Left hindlimb (tissue), 1 donor: Measurements from ENCODE around the gene AMPD2.

Experiments used
- DNase-seq: peaks from one replicate; pipeline ENCODE4 v3.0.0-alpha.2; 2018

AMPD2 gene

GRCh38 chr1:109619576-109620400 is at the start of gene AMPD2, which contains the start of gene GNAT2:
Gene AMPD2 (plus strand): TSS chr1:109619837. CDS start chr1:109621176, 1,339 bp downstream.
Gene GNAT2 (minus strand): TSS chr1:109619616. CDS start chr1:109612870, 6,746 bp downstream.
- peak; percentile 87 for DNase-seq

- DNase-seq = no peak
Observed at GRCh38 chr1:109570414-109570813, 49.2 kb upstream of the AMPD2 start.

- no peak for DNase-seq
Observed at GRCh38 chr1:109573785-109574184, 45.9 kb upstream of the AMPD2 start.

GRCh38 chr1:109578947-109579443 is 40.6 kb upstream of the AMPD2 start:
- no peak for DNase-seq

- DNase-seq = no peak
Observed at GRCh38 chr1:109579491-109579890, 40.1 kb upstream of the AMPD2 start.

- no peak for DNase-seq
Observed at GRCh38 chr1:109582021-109582420, 37.6 kb upstream of the AMPD2 start.

- no peak for DNase-seq
Observed at GRCh38 chr1:109584766-109585165, 34.9 kb upstream of the AMPD2 start.

- no peak for DNase-seq
Observed at GRCh38 chr1:109586055-109586454, 33.6 kb upstream of the AMPD2 start.

GRCh38 chr1:109589177-109589576 is 30.5 kb upstream of the AMPD2 start:
- no peak for DNase-seq

GRCh38 chr1:109589679-109590078 is 30.0 kb upstream of the AMPD2 start:
- DNase-seq = no peak

GRCh38 chr1:109592916-109593315 is 26.7 kb upstream of the AMPD2 start:
- DNase-seq = no peak

GRCh38 chr1:109595531-109595930 is 24.1 kb upstream of the AMPD2 start:
- no peak for DNase-seq

GRCh38 chr1:109598156-109598555 is 21.5 kb upstream of the AMPD2 start:
- no peak for DNase-seq

- DNase-seq = no peak
Observed at GRCh38 chr1:109598655-109599054, 21.0 kb upstream of the AMPD2 start.

GRCh38 chr1:109603229-109603628 is 16.4 kb upstream of the AMPD2 start:
- DNase-seq = no peak

- no peak for DNase-seq
Observed at GRCh38 chr1:109605381-109605780, 14.3 kb upstream of the AMPD2 start.

- no peak for DNase-seq
Observed at GRCh38 chr1:109609881-109610280, 9.8 kb upstream of the AMPD2 start.

- DNase-seq = no peak
Observed at GRCh38 chr1:109610609-109611307, 8.9 kb upstream of the AMPD2 start.

- no peak for DNase-seq
Observed at GRCh38 chr1:109611308-109611990, 8.2 kb upstream of the AMPD2 start.

- DNase-seq = no peak
Observed at GRCh38 chr1:109613361-109614147, 6.1 kb upstream of the AMPD2 start.

GRCh38 chr1:109615879-109616278 is 3.8 kb upstream of the AMPD2 start:
- DNase-seq = no peak

GRCh38 chr1:109616391-109616790 is 3.2 kb upstream of the AMPD2 start:
- no peak for DNase-seq
